Measurements from ENCODE around the gene CAGE1. TPM values are rescaled to one million over a fixed set of nuclear protein-coding genes. Genes with fewer than 3 reads are reported as not detected.

The CAGE1 gene
- total RNA-seq, 2 donors from 2014 or later, result 0.26 TPM; not detected in 1

GRCh38 chr6:7307533-7307932 lies 82.0 kb downstream of the CAGE1 start:
- no peak overlapping the region for H3K4me3 ChIP-seq
- TF ChIP-seq, protein P1, sequence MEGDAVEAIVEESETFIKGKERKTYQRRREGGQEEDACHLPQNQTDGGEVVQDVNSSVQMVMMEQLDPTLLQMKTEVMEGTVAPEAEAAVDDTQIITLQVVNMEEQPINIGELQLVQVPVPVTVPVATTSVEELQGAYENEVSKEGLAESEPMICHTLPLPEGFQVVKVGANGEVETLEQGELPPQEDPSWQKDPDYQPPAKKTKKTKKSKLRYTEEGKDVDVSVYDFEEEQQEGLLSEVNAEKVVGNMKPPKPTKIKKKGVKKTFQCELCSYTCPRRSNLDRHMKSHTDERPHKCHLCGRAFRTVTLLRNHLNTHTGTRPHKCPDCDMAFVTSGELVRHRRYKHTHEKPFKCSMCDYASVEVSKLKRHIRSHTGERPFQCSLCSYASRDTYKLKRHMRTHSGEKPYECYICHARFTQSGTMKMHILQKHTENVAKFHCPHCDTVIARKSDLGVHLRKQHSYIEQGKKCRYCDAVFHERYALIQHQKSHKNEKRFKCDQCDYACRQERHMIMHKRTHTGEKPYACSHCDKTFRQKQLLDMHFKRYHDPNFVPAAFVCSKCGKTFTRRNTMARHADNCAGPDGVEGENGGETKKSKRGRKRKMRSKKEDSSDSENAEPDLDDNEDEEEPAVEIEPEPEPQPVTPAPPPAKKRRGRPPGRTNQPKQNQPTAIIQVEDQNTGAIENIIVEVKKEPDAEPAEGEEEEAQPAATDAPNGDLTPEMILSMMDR (IDR thresholded peaks at IDR 0.05), result no peak
- no peak for TF ChIP-seq POLR2A (IDR thresholded peaks at IDR 0.05)
- no peaks in the 10 kb centered on the region for H3K27me3 ChIP-seq
- WGBS, 2 donors, result 85 to 93% methylated on average over 5 of the region's 5 CpGs
- intact Hi-C loops (cut with DNase I), result loop anchor here (10.0 kb wide), 1 partner anchor 267 kb away; no protein-coding TSS in a partner anchor
- no peak for DNase-seq
- no peak for ATAC-seq
- H3K27ac ChIP-seq, result no peak overlapping the region
- H3K4me1 ChIP-seq, result peaks cover 54% of the 10 kb centered on the region
- no peaks in the 10 kb centered on the region for H3K9me3 ChIP-seq
- peaks cover 2 to 10% of the 10 kb centered on the region in 2 donors for H3K36me3 ChIP-seq (replicated peaks in 1 of 2; ENCODE audit: insufficient read depth in 1 of 2, low read depth in 2 of 2)

GRCh38 chr6:7304821-7305220 lies 84.7 kb downstream of the CAGE1 start:
- Histone ChIP-seq H3K27ac (no peak overlapping the region), H3K4me1 (peaks cover 59% of the 10 kb centered on the region), H3K27me3 (no peaks in the 10 kb centered on the region), H3K4me3 (no peak overlapping the region), H3K9me3 (no peaks in the 10 kb centered on the region), H3K36me3 (replicated peaks in 1 of 2; ENCODE audit: insufficient read depth in 1 of 2, low read depth in 2 of 2) (peaks cover 15 to 16% of the 10 kb centered on the region in 2 donors)
- intact Hi-C loops (cut with DNase I), result loop anchor here (10.0 kb wide), 1 partner anchor 270 kb away; no protein-coding TSS in a partner anchor
- WGBS, 2 donors, result 34 to 54% methylated on average over 1 of the region's 1 CpG
- no peak for ATAC-seq
- no peak for DNase-seq
- no peak for TF ChIP-seq POLR2A (IDR thresholded peaks at IDR 0.05)
- TF ChIP-seq, protein P1 (IDR thresholded peaks at IDR 0.05), result no peak

DNA sequence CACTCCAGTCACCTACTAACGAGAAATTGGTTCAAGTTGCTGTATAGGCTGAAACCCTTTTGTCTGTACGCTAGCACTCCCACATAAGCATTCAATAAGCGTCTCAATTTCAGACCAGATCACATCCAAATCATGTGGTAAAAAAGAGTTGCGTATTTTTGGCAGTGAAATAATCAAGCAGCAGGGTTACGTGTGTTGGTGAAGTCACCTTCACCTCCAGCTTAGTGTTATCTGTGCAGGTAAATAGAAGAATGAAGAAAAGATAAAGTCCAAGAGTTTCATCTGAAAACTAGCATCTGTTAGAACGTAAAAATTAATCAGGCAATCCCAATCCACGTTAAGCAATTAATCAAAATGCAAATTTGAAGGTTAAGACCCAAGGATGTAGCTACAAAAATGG lies 87.8 kb downstream of the CAGE1 start:
- ATAC-seq, result peak; percentile 48
- no peak for DNase-seq
- no peak overlapping the region for H3K4me3 ChIP-seq
- peaks cover 15 to 23% of the 10 kb centered on the region in 2 donors for H3K36me3 ChIP-seq (replicated peaks in 1 of 2; ENCODE audit: insufficient read depth in 1 of 2, low read depth in 2 of 2)
- H3K9me3 ChIP-seq, result no peaks in the 10 kb centered on the region
- TF ChIP-seq, protein P1 (IDR thresholded peaks at IDR 0.05), result no peak
- no peak for TF ChIP-seq POLR2A (IDR thresholded peaks at IDR 0.05)
- intact Hi-C loops (cut with DNase I), result loop anchor here (10.0 kb wide), 1 partner anchor 273 kb away; no protein-coding TSS in a partner anchor
- WGBS, 2 donors, result 46 to 47% methylated on average over 7 of the region's 7 CpGs
- peaks cover 33% of the 10 kb centered on the region for H3K4me1 ChIP-seq
- no peaks in the 10 kb centered on the region for H3K27me3 ChIP-seq
- H3K27ac ChIP-seq, result peak overlapping the region in 2 of 4 donors; percentile 50 to 52

DNA sequence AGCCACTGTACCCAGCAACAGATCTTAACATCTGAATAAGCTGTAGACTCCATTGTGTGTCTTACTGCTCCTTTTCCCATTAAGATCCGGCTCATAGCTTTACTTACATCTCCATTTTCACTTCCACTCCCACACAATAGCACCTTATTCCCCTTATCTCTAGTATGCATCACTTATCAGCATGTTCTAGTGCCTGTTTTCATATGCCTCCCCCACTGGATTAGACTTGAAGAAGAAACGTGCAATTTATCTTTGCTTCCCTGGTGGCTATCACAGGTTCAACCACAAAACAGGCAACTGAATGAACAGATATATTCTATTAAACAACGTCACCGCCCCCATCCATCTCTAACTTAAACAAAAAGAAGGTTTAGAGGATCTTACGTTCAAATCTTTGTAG lies 88.6 kb downstream of the CAGE1 start:
- peaks cover 15 to 27% of the 10 kb centered on the region in 2 donors for H3K36me3 ChIP-seq (replicated peaks in 1 of 2; ENCODE audit: insufficient read depth in 1 of 2, low read depth in 2 of 2)
- intact Hi-C loops (cut with DNase I), result loop anchor here (10.0 kb wide), 1 partner anchor 274 kb away; no protein-coding TSS in a partner anchor
- WGBS, 2 donors, result 48 to 65% methylated on average over 5 of the region's 5 CpGs

More for the DNA sequence above, 88.6 kb downstream of the CAGE1 start:
- H3K9me3 ChIP-seq, result no peaks in the 10 kb centered on the region
- no peak for ATAC-seq
- H3K4me3 ChIP-seq, result no peak overlapping the region
- TF ChIP-seq, protein P1 (IDR thresholded peaks at IDR 0.05), result no peak
- no peak for DNase-seq
- peaks cover 27% of the 10 kb centered on the region for H3K4me1 ChIP-seq
- peak overlapping the region in 1 of 4 donors; percentile 50 for H3K27ac ChIP-seq
- H3K27me3 ChIP-seq, result no peaks in the 10 kb centered on the region

Measured in body of pancreas (tissue), 4 donors.